Medulla oblongata (tissue), 1 donor: Measurements from ENCODE around the gene CDHR2.
"Not testable (repeated sequence)": the region's sequence is repeated elsewhere in the genome, so short reads cannot be mapped to it uniquely, and the experiment has no call there.

Experiments used
- DNase-seq: peaks from one replicate; pipeline ENCODE4 v3.0.0-alpha.2; 2015; ENCODE audit errors: extremely low spot score

Gene CDHR2

GRCh38 chr5:176570044-176570443, 20.9 kb downstream of the CDHR2 start:
- no peak for DNase-seq

- peak; percentile 75 for DNase-seq
These were observed 24.6 kb downstream of the CDHR2 start for GRCh38 chr5:176573564-176574296.

- DNase-seq, result no peak
These were observed 25.1 kb downstream of the CDHR2 start for GRCh38 chr5:176574297-176574591.

GRCh38 chr5:176575066-176575465, 25.9 kb downstream of the CDHR2 start:
- no peak for DNase-seq

GRCh38 chr5:176575488-176576422, 26.6 kb downstream of the CDHR2 start:
- DNase-seq, result no peak

GRCh38 chr5:176577312-176578176, 28.4 kb downstream of the CDHR2 start:
- DNase-seq, result no peak

- no peak for DNase-seq
These were observed 29.3 kb downstream of the CDHR2 start for GRCh38 chr5:176578391-176578808.

- peak; percentile 11 for DNase-seq
These were observed 30.2 kb downstream of the CDHR2 start for GRCh38 chr5:176579323-176579722.

- DNase-seq, result no peak
These were observed 32.2 kb downstream of the CDHR2 start for GRCh38 chr5:176581361-176581760.

- DNase-seq, result no peak
These were observed 33.9 kb downstream of the CDHR2 start for GRCh38 chr5:176583076-176583475.

GRCh38 chr5:176587398-176587797, 38.3 kb downstream of the CDHR2 start:
- no peak for DNase-seq

- no peak for DNase-seq
These were observed 39.2 kb downstream of the CDHR2 start for GRCh38 chr5:176588297-176588696.

- no peak for DNase-seq
These were observed 40.1 kb downstream of the CDHR2 start for GRCh38 chr5:176589039-176589769.

GRCh38 chr5:176590035-176590717, 41.0 kb downstream of the CDHR2 start:
- no peak for DNase-seq

- not testable (repeated sequence) for DNase-seq
These were observed 42.5 kb downstream of the CDHR2 start for GRCh38 chr5:176591667-176592066.

- no peak for DNase-seq
These were observed 43.4 kb downstream of the CDHR2 start for GRCh38 chr5:176592573-176592972.

GRCh38 chr5:176593273-176593869, 44.2 kb downstream of the CDHR2 start:
- no peak for DNase-seq

- DNase-seq, result no peak
These were observed 45.4 kb downstream of the CDHR2 start for GRCh38 chr5:176594554-176594953.

GRCh38 chr5:176595386-176595943, 46.3 kb downstream of the CDHR2 start:
- DNase-seq, result no peak

- DNase-seq, result no peak
These were observed 47.0 kb downstream of the CDHR2 start for GRCh38 chr5:176596069-176596644.
